Prostate gland (tissue), 2 donors: ENCODE results near the gene PEMT. TPM values are rescaled to one million over a fixed set of nuclear protein-coding genes. Genes with fewer than 3 reads are reported as not detected.

Experiments
- DNase-seq: peaks from one replicate; pipeline ENCODE4 v3.0.0-alpha.2; 2019; ENCODE audit warnings: low spot score
- H3K27ac ChIP-seq, 2 donors: fragments of 200-600 bp; sonication (generic); 2 replicates each; pipeline ENCODE4 v1.5.1; 2017 to 2019
- H3K27me3 ChIP-seq: fragments of 200-600 bp; sonication (generic); replicated peaks from 2 replicates; pipeline ENCODE4 v1.5.1; 2019; ENCODE audit not compliant: insufficient read depth
- H3K36me3 ChIP-seq, 2 donors: fragments of 200-600 bp; sonication (generic); 1 replicate in 1 of 2; 2 replicates in 1 of 2; pipeline versions ENCODE4 v1.5.1 to v1.8.1; 2017 to 2019
- H3K4me1 ChIP-seq: fragments of 200-600 bp; sonication (generic); replicated peaks from 2 replicates; pipeline ENCODE4 v1.5.1; 2019
- H3K4me3 ChIP-seq, 2 donors: fragments of 200-600 bp; sonication (generic); 2 replicates each; pipeline ENCODE4 v1.5.1; 2017 to 2019
- H3K9me3 ChIP-seq: fragments of 200-600 bp; sonication (generic); 2 replicates; pipeline ENCODE4 v1.5.1; 2017
- CTCF ChIP-seq, 4 experiments: fragments of 200-600 bp in 2 of 4; fragments of 450-650 bp in 2 of 4; sonication (generic) in 2 of 4; IDR thresholded peaks; 1 replicate in 3 of 4; 2 replicates in 1 of 4; pipeline ENCODE4 v1.5.1; 2016 to 2019; ENCODE audit warnings: antibody characterized with exemption in 4 of 4, mild to moderate bottlenecking in 2 of 4, moderate library complexity in 2 of 4
- POLR2A ChIP-seq: fragments of 450-650 bp; IDR thresholded peaks from one replicate; pipeline ENCODE4 v1.6.1; 2016; ENCODE audit warnings: antibody characterized with exemption, mild to moderate bottlenecking
- POLR2AphosphoS5 ChIP-seq: sonication (generic); formaldehyde crosslinking; IDR thresholded peaks from one replicate; pipeline ENCODE4 v1.6.1; 2017; ENCODE audit warnings: antibody characterized with exemption
- WGBS: methylation state at CpG from one replicate; pipeline ENCODE4 v1.1.5; 2018; 5-methylcytosine and 5-hydroxymethylcytosine counted together
- intact Hi-C: fragments of 100-400 bp; cut with DNase I; formaldehyde crosslinking; loops from one replicate; pipeline ENCODE4 v1.14.2; 2022
- total RNA-seq, 2 donors: library from RNA; depleted of rRNA; stranded (reverse); fragments of >200 nt; gene quantifications; one replicate each; pipeline ENCODE4 v1.1.0, GENCODE V29; 2016

The PEMT gene
- total RNA-seq, 2 donors from 2014 or later = 67.0 to 145 TPM

GRCh38 chr17:17493986-17494466, 97.5 kb downstream of the PEMT start:
- DNase-seq = no peak
- TF ChIP-seq POLR2AphosphoS5 (no peak), CTCF (IDR thresholded peaks at IDR 0.05) (no peak), POLR2A (no peak)
- Histone ChIP-seq H3K4me1 (peaks cover 22% of the 10 kb centered on the region), H3K4me3 (peak overlapping the region in 1 of 2 donors; percentile 79), H3K27me3 (no peaks in the 10 kb centered on the region), H3K9me3 (no peaks in the 10 kb centered on the region), H3K27ac (peak overlapping the region; percentile 92 to 95), H3K36me3 (no peaks in the 10 kb centered on the region)
- 74% methylated on average over 5 of the region's 5 CpGs for WGBS
- intact Hi-C loops = no loop called here

GRCh38 chr17:17493249-17493985, 98.1 kb downstream of the PEMT start:
- Histone ChIP-seq H3K4me1 (peaks cover 22% of the 10 kb centered on the region), H3K9me3 (no peaks in the 10 kb centered on the region), H3K27me3 (no peaks in the 10 kb centered on the region), H3K4me3 (no peak overlapping the region), H3K36me3 (no peaks in the 10 kb centered on the region), H3K27ac (peak overlapping the region; percentile 92 to 95)
- no peak for TF ChIP-seq POLR2AphosphoS5
- TF ChIP-seq POLR2A = no peak
- no peak for TF ChIP-seq CTCF (IDR thresholded peaks at IDR 0.05)
- intact Hi-C loops = no loop called here
- WGBS = 67% methylated on average over 15 of the region's 15 CpGs
- peak; percentile 60 for DNase-seq

GRCh38 chr17:17492571-17492970, 98.9 kb downstream of the PEMT start:
- no peak overlapping the region for H3K4me3 ChIP-seq
- H3K36me3 ChIP-seq = no peaks in the 10 kb centered on the region
- H3K27me3 ChIP-seq = no peaks in the 10 kb centered on the region
- H3K9me3 ChIP-seq = no peaks in the 10 kb centered on the region
- TF ChIP-seq POLR2AphosphoS5 = no peak
- TF ChIP-seq POLR2A = no peak
- no peak for TF ChIP-seq CTCF (IDR thresholded peaks at IDR 0.05)
- intact Hi-C loops = no loop called here
- peak overlapping the region; percentile 92 to 95 for H3K27ac ChIP-seq
- peaks cover 22% of the 10 kb centered on the region for H3K4me1 ChIP-seq
- no peak for DNase-seq
- WGBS = 78% methylated on average over 9 of the region's 9 CpGs

- TF ChIP-seq CTCF (IDR thresholded peaks at IDR 0.05) (no peak), POLR2AphosphoS5 (no peak), POLR2A (no peak)
- Histone ChIP-seq H3K4me1 (peaks cover 22% of the 10 kb centered on the region), H3K4me3 (no peak overlapping the region), H3K36me3 (no peaks in the 10 kb centered on the region), H3K27me3 (no peaks in the 10 kb centered on the region), H3K9me3 (no peaks in the 10 kb centered on the region), H3K27ac (peak overlapping the region; percentile 92 to 95)
- WGBS = 81% methylated on average over 11 of the region's 11 CpGs
- DNase-seq = no peak
- intact Hi-C loops = no loop called here
Observed at GRCh38 chr17:17492085-17492484, 99.4 kb downstream of the PEMT start.

- intact Hi-C loops = no loop called here
- H3K27ac ChIP-seq = peak overlapping the region; percentile 92 to 95
- DNase-seq = peak; percentile 58
- TF ChIP-seq CTCF (IDR thresholded peaks at IDR 0.05) (no peak), POLR2AphosphoS5 (peak; percentile 88)
- H3K4me3 ChIP-seq = no peak overlapping the region
- peaks cover 22% of the 10 kb centered on the region for H3K4me1 ChIP-seq
- no peaks in the 10 kb centered on the region for H3K9me3 ChIP-seq
- no peaks in the 10 kb centered on the region for H3K36me3 ChIP-seq
- H3K27me3 ChIP-seq = no peaks in the 10 kb centered on the region
- WGBS = 81% methylated on average over 17 of the region's 17 CpGs
Observed at GRCh38 chr17:17491546-17491988, 99.9 kb downstream of the PEMT start.
